Prostate gland (tissue), 2 donors: Measurements from ENCODE around the gene GSG1L.

ENCODE experiments used
- CTCF ChIP-seq, 4 experiments: fragments of 200-600 bp in 2 of 4; fragments of 450-650 bp in 2 of 4; sonication (generic) in 2 of 4; IDR thresholded peaks; 1 replicate in 3 of 4; 2 replicates in 1 of 4; pipeline ENCODE4 v1.5.1; 2016 to 2019; ENCODE audit warnings: antibody characterized with exemption in 4 of 4, mild to moderate bottlenecking in 2 of 4, moderate library complexity in 2 of 4
- POLR2A ChIP-seq: fragments of 450-650 bp; IDR thresholded peaks from one replicate; pipeline ENCODE4 v1.6.1; 2016; ENCODE audit warnings: antibody characterized with exemption, mild to moderate bottlenecking

- TF ChIP-seq CTCF (IDR thresholded peaks at IDR 0.05) (no peak), POLR2A (no peak)
Measured at GRCh38 chr16:27760789-27761176, 302.7 kb downstream of the GSG1L start.
